Measurements from ENCODE around the gene TUBA4B. TPM values are rescaled to one million over a fixed set of nuclear protein-coding genes. Genes with fewer than 3 reads are reported as not detected.

Gene TUBA4B
- total RNA-seq, 1 donor = not detected

DNA sequence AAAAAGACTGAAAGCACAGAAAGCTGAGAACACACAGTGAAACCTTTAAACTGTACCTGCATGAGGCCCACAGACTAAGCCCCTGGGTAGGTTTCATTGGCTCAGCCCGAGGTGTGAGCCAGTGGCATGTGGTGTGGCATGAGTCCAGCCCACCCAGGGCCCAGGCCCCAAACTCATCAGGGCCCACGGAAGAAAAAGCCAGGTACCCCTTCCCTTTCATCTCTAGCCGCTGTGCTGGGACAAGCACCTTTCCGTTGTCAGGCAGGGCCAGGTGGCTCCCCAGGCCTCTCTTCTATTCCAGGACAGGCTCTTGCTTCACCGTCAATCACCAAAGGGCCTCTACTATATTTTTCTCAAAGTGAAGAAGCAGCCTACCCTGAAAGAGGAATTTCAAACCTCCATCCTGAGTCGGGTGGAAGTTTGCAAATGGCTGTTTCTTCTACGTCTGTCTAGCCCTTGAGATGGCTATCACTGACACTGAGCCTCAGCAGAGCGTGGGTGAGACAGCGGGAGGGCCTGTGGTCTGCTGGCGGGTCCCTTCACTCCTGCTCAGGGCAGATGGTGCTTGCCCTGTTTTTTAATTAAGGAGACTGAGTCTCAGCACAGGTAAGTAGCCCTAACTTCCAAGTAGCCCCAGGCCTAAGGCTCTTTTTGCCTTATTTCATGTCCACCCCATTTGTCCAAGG, 34.7 kb downstream of the TUBA4B start:
- H3K4me3 ChIP-seq (ENCODE audit: low read depth, low read length) = no peak overlapping the region
- TF ChIP-seq, protein P1, sequence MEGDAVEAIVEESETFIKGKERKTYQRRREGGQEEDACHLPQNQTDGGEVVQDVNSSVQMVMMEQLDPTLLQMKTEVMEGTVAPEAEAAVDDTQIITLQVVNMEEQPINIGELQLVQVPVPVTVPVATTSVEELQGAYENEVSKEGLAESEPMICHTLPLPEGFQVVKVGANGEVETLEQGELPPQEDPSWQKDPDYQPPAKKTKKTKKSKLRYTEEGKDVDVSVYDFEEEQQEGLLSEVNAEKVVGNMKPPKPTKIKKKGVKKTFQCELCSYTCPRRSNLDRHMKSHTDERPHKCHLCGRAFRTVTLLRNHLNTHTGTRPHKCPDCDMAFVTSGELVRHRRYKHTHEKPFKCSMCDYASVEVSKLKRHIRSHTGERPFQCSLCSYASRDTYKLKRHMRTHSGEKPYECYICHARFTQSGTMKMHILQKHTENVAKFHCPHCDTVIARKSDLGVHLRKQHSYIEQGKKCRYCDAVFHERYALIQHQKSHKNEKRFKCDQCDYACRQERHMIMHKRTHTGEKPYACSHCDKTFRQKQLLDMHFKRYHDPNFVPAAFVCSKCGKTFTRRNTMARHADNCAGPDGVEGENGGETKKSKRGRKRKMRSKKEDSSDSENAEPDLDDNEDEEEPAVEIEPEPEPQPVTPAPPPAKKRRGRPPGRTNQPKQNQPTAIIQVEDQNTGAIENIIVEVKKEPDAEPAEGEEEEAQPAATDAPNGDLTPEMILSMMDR (IDR thresholded peaks at IDR 0.05; ENCODE audit: insufficient read depth, low read length) = no peak
- DNase-seq (ENCODE audit: low read depth) = no peak

DNA sequence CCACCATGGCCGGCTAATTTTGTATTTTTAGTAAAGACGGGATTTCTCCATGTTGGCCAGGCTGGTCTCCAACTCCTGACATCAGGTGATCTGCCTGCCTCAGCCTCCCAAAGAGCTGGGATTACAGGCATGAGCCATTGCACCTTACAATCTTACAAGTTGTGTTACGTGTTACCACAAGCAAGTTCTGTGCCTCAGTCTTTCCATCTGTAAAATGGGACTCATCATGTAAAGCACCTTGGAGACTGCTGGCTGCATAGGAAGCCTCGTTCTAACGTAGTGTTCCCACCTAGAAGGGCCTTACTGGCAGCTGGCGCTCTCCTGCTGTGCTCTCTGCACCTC, 36.1 kb downstream of the TUBA4B start:
- no peak for DNase-seq (ENCODE audit: low read depth)
- TF ChIP-seq, protein P1 (IDR thresholded peaks at IDR 0.05; ENCODE audit: insufficient read depth, low read length) = no peak
- no peak overlapping the region for H3K4me3 ChIP-seq (ENCODE audit: low read depth, low read length)

DNA sequence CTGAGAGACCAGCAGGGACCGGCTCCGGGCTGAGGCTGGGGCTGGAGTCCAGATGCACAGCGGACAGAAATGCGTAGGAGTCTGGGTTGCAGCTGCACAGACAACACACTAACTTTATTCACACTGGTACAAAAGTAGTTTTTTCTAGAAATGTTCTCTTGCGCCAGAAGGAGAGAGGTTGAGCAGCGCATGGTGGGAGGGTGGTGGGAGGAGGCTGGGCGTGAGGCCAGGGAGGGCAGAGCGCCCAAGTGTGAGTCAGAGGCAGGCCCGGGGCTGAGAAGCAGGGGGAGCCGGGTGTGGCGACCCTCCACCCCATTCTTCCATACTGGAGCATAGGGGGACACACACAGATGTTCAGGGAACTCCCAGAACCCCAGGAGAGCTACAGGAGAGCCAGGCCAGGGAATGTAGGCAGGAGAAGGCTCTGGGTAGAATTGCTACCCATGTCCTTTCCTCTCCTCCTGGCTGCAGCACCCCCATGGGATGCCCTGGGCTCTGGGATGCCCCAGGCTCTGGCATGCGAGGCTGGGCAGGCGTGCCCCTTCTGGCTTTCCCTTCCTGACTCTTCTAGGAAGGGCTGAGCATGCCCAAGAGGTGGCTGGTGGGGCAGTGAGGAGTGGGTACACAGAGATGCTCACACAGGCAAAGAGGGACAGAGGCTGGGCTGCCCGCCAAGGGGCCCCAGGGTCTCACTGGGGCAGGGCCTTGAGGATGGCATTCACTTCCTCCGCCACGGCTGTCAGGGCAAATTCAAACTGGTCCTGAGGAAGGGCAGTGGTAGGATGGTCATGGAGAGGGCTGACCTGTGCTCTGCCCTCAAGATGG, 36.7 kb downstream of the TUBA4B start:
- H3K4me3 ChIP-seq (ENCODE audit: low read depth, low read length) = no peak overlapping the region
- TF ChIP-seq, protein P1 (IDR thresholded peaks at IDR 0.05; ENCODE audit: insufficient read depth, low read length) = no peak
- peak; percentile 94 for DNase-seq (ENCODE audit: low read depth)

DNA sequence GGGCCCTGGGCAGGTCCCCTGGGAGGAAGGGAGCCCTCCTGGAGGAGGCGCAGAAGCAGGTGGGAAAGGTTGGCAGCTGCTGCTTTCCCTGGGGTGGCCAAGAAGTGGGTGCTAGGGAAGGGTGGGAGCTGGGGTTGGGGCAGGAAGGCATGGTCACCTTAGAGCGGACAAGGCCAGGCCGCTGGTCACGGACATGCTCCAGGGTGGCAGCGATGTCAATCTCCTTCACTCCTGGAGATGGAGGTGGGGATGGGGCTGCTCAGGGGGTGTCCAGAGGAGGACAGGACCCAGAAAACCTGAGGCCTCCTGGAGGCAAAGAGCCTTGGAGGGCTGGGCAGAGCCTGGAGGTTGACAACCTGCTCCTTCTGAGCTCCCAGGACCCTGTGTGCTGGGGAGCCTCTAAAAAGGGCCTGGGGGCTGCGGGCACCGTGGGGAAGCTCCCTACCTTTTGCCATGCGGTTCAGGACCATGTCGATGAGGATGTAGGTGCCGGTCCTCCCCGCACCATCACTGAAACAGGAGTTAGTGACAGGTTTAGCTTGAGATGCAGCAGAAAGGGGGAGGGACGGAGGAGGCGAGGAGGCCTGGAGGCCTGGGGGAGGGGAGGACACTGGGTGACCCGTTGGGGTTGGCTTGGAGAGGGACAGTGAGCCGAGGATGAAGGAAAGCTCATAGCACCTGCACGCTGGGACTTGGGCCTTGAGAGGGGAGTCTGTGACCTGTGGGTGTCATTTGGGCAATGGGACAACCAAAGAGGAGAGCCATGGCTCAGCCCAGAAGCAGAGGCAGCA, 37.5 kb downstream of the TUBA4B start:
- H3K4me3 ChIP-seq (ENCODE audit: low read depth, low read length) = no peak overlapping the region
- TF ChIP-seq, protein P1 (IDR thresholded peaks at IDR 0.05; ENCODE audit: insufficient read depth, low read length) = no peak
- no peak for DNase-seq (ENCODE audit: low read depth)

DNA sequence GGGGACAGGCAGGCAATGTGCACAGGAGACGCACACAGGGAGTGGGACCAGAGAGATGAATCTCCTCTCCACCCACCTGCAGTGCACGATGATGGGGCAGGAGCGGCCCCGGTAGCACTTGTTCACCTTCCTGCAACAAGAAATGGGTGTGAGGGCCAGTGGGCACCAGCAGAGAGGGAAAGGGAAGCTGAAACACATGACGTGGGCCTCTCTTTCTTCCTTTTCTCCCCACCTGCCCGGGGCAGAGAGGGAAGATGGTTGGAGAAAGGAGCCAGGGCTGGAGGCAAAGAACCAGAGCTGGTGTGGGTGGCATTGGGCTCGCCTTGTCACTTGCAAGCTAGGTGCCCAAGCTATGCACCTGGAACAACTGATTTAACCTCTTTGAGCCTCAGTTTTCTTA, 38.4 kb downstream of the TUBA4B start:
- DNase-seq (ENCODE audit: low read depth) = no peak
- TF ChIP-seq, protein P1 (IDR thresholded peaks at IDR 0.05; ENCODE audit: insufficient read depth, low read length) = no peak
- H3K4me3 ChIP-seq (ENCODE audit: low read depth, low read length) = no peak overlapping the region

DNA sequence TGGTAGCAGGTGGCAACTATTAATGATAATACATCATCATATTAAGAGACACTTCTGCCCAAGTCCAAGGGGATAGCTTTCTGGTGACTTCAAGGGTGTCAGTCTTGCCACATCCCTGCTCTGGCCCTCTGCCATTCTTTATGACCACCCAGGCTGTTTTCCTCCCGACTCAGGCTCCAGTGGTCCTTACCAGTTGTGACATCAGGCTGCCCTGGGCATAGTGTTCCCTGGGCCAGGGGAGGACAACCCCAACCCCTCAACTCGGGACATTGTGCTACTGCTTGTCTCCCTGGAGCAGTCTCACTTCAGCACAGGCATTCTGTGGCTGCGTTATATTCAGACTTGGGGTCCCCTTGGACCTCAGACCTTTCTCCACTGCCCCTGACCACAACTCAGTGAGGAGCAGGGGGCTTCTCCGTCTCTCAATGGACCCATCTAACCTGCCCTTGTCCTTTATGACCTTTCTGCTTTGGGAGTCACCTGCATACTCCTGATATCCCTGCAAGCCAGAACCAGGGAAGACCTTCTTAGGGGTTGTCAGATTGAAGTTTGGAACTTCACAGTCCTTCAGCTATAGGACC, 39.0 kb downstream of the TUBA4B start:
- TF ChIP-seq, protein P1 (IDR thresholded peaks at IDR 0.05; ENCODE audit: insufficient read depth, low read length) = no peak
- DNase-seq (ENCODE audit: low read depth) = no peak
- H3K4me3 ChIP-seq (ENCODE audit: low read depth, low read length) = no peak overlapping the region

Measured in fibroblast of the aortic adventitia (primary cell).